Measurements from ENCODE around the gene ALOX15B. TPM values are rescaled to one million over a fixed set of nuclear protein-coding genes. Genes with fewer than 3 reads are reported as not detected.

The ALOX15B gene
- total and polyA plus RNA-seq, 2 experiments from 2014 or later = 5.7 to 26.1 TPM

GRCh38 chr17:8001976-8002720 is 36.7 kb upstream of the ALOX15B start, which contains the start of gene GUCY2D:
Gene GUCY2D, plus strand, starts transcription at chr17:8002615. Its CDS starts 433 bp downstream, at chr17:8003048.
- Histone ChIP-seq H4K20me1 (ENCODE audit: insufficient read depth, poor library complexity, severe bottlenecking) (no peaks in the 10 kb centered on the region), H2AFZ (peak within 1 kb of the TSS; percentile 35), H3K27ac (no peak within 1 kb of the TSS), H3K79me2 (no peaks in the 10 kb centered on the region), H3K4me1 (ENCODE audit: insufficient read depth) (peaks cover 9% of the 10 kb centered on the region), H3K36me3 (replicated peaks; ENCODE audit: insufficient read depth, low read depth) (no peaks in the 10 kb centered on the region), H3K9me3 (ENCODE audit: low read depth) (no peaks in the 10 kb centered on the region), H3K4me2 (peak within 1 kb of the TSS; percentile 82), H3K4me3 (no peak within 1 kb of the TSS), H3K9me2 (replicated peaks; ENCODE audit: insufficient read depth) (no peaks in the 10 kb centered on the region), H3K27me3 (peaks cover 65% of the 10 kb centered on the region)
- 28% methylated on average over 17 of the region's 18 CpGs for WGBS (ENCODE audit: low lambda C conversion rate, missing lambda C conversion rate)
- no peak for DNase-seq (ENCODE audit: low spot score)
- TF ChIP-seq EZH2phosphoT487 (IDR thresholded peaks at IDR 0.05; ENCODE audit: low read depth, severe bottlenecking, unreplicated experiment) (no peak), CTCF (IDR thresholded peaks at IDR 0.05; ENCODE audit: poor library complexity) (no peak), EZH2 (IDR thresholded peaks at IDR 0.05; ENCODE audit: borderline replicate concordance) (no peak)

DNA sequence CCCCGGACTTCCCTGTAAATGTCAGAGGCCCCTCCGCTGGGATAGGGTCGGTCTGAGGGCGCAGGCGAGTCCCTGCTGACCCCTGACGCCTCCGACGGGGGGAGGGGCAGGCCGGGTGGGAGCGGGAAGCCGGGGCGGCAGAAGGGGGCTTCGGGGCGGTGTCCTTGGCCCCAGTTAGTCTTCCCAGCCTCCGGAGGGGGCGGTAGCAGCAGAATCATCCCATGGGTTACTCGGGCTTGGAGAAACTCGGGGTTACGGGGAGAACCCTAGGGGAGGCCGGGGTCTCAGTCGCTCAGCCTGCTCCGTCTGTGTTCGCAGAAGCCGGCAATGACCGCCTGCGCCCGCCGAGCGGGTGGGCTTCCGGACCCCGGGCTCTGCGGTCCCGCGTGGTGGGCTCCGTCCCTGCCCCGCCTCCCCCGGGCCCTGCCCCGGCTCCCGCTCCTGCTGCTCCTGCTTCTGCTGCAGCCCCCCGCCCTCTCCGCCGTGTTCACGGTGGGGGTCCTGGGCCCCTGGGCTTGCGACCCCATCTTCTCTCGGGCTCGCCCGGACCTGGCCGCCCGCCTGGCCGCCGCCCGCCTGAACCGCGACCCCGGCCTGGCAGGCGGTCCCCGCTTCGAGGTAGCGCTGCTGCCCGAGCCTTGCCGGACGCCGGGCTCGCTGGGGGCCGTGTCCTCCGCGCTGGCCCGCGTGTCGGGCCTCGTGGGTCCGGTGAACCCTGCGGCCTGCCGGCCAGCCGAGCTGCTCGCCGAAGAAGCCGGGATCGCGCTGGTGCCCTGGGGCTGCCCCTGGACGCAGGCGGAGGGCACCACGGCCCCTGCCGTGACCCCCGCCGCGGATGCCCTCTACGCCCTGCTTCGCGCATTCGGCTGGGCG is 35.9 kb upstream of the ALOX15B start:
- WGBS (ENCODE audit: low lambda C conversion rate, missing lambda C conversion rate) = 27% methylated on average over 43 of the region's 92 CpGs
- Histone ChIP-seq H3K4me3 (no peak overlapping the region), H3K79me2 (no peaks in the 10 kb centered on the region), H3K9me2 (replicated peaks; ENCODE audit: insufficient read depth) (no peaks in the 10 kb centered on the region), H3K27ac (no peak overlapping the region), H2AFZ (peak overlapping the region; percentile 35), H4K20me1 (ENCODE audit: insufficient read depth, poor library complexity, severe bottlenecking) (no peaks in the 10 kb centered on the region), H3K9me3 (ENCODE audit: low read depth) (no peaks in the 10 kb centered on the region), H3K36me3 (replicated peaks; ENCODE audit: insufficient read depth, low read depth) (no peaks in the 10 kb centered on the region), H3K27me3 (peaks cover 65% of the 10 kb centered on the region), H3K4me1 (ENCODE audit: insufficient read depth) (peaks cover 9% of the 10 kb centered on the region), H3K4me2 (peak overlapping the region; percentile 82)
- no peak for TF ChIP-seq CTCF (IDR thresholded peaks at IDR 0.05; ENCODE audit: poor library complexity)
- TF ChIP-seq EZH2phosphoT487 (IDR thresholded peaks at IDR 0.05; ENCODE audit: low read depth, severe bottlenecking, unreplicated experiment) = peak; percentile 56
- no peak for TF ChIP-seq EZH2 (IDR thresholded peaks at IDR 0.05; ENCODE audit: borderline replicate concordance)
- no peak for DNase-seq (ENCODE audit: low spot score)

DNA sequence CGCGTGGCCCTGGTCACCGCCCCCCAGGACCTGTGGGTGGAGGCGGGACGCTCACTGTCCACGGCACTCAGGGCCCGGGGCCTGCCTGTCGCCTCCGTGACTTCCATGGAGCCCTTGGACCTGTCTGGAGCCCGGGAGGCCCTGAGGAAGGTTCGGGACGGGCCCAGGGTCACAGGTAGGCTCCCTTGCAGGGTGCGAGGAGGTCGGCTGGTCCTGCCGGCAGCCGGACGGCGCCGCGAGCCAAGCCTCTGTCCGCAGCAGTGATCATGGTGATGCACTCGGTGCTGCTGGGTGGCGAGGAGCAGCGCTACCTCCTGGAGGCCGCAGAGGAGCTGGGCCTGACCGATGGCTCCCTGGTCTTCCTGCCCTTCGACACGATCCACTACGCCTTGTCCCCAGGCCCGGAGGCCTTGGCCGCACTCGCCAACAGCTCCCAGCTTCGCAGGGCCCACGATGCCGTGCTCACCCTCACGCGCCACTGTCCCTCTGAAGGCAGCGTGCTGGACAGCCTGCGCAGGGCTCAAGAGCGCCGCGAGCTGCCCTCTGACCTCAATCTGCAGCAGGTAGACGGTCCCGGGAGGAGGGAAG is 35.2 kb upstream of the ALOX15B start:
- H3K4me2 ChIP-seq = peak overlapping the region; percentile 82
- WGBS (ENCODE audit: low lambda C conversion rate, missing lambda C conversion rate) = 63% methylated on average over 37 of the region's 44 CpGs

More for the DNA sequence above, 35.2 kb upstream of the ALOX15B start:
- H3K4me1 ChIP-seq (ENCODE audit: insufficient read depth) = peaks cover 9% of the 10 kb centered on the region
- no peak overlapping the region for H3K4me3 ChIP-seq
- H4K20me1 ChIP-seq (ENCODE audit: insufficient read depth, poor library complexity, severe bottlenecking) = no peaks in the 10 kb centered on the region
- no peaks in the 10 kb centered on the region for H3K9me3 ChIP-seq (ENCODE audit: low read depth)
- TF ChIP-seq EZH2phosphoT487 (IDR thresholded peaks at IDR 0.05; ENCODE audit: low read depth, severe bottlenecking, unreplicated experiment) = no peak
- no peak for TF ChIP-seq CTCF (IDR thresholded peaks at IDR 0.05; ENCODE audit: poor library complexity)
- TF ChIP-seq EZH2 (IDR thresholded peaks at IDR 0.05; ENCODE audit: borderline replicate concordance) = no peak
- H3K9me2 ChIP-seq (replicated peaks; ENCODE audit: insufficient read depth) = no peaks in the 10 kb centered on the region
- no peak overlapping the region for H3K27ac ChIP-seq
- no peaks in the 10 kb centered on the region for H3K36me3 ChIP-seq (replicated peaks; ENCODE audit: insufficient read depth, low read depth)
- no peak for DNase-seq (ENCODE audit: low spot score)
- H2AFZ ChIP-seq = no peak overlapping the region
- no peaks in the 10 kb centered on the region for H3K79me2 ChIP-seq
- H3K27me3 ChIP-seq = peaks cover 63% of the 10 kb centered on the region

Measured in hepatocyte (in vitro differentiated cells).